ENCODE measurements around the gene BACH1. TPM values are rescaled to one million over a fixed set of nuclear protein-coding genes. Genes with fewer than 3 reads are reported as not detected.

The BACH1 gene
- total RNA-seq, 1 experiment from 2014 or later: 48.7 TPM

- DNase-seq (ENCODE audit: low spot score) (no peak), ATAC-seq (no peak)
- H3K9me3 Mint-ChIP-seq: peaks cover 7% of the 10 kb centered on the region
- peaks cover 13% of the 10 kb centered on the region for H3K36me3 Mint-ChIP-seq
- no peaks in the 10 kb centered on the region for H3K27me3 Mint-ChIP-seq (ENCODE audit: low read depth)
- no peak overlapping the region for H3K4me3 Mint-ChIP-seq
- TF ChIP-seq CTCF (IDR thresholded peaks at IDR 0.05): no peak
- TF ChIP-seq MAX (CRISPR knock-in tag; IDR thresholded peaks at IDR 0.05): no peak
- TF ChIP-seq ZNF425 (CRISPR knock-in tag; conservative IDR thresholded peaks at IDR 0.05): no peak
- TF ChIP-seq GRHL2 (CRISPR knock-in tag; IDR thresholded peaks at IDR 0.05; ENCODE audit: insufficient replicate concordance, severe bottlenecking): no peak
- TF ChIP-seq ESRRA (CRISPR knock-in tag; IDR thresholded peaks at IDR 0.05; ENCODE audit: borderline replicate concordance): no peak
- no peak for TF ChIP-seq MXD4 (CRISPR knock-in tag; IDR thresholded peaks at IDR 0.05; ENCODE audit: borderline replicate concordance)
- TF ChIP-seq ZNF263 (CRISPR knock-in tag; IDR thresholded peaks at IDR 0.05; ENCODE audit: low read depth): no peak
- no peak for TF ChIP-seq HMGA2 (CRISPR knock-in tag; IDR thresholded peaks at IDR 0.05)
- no peak for TF ChIP-seq ZNF423 (CRISPR knock-in tag; IDR thresholded peaks at IDR 0.05)
- no peak for TF ChIP-seq JAZF1 (CRISPR knock-in tag; IDR thresholded peaks at IDR 0.05)
- no peak for TF ChIP-seq ZNF121 (CRISPR knock-in tag; IDR thresholded peaks at IDR 0.05)
- no peak for TF ChIP-seq ZNF281 (CRISPR knock-in tag; IDR thresholded peaks at IDR 0.05)
- TF ChIP-seq NR1H2 (CRISPR knock-in tag; IDR thresholded peaks at IDR 0.05): no peak
- peaks cover 44% of the 10 kb centered on the region for H3K4me1 Mint-ChIP-seq
- no peak overlapping the region for H3K27ac Mint-ChIP-seq
- ChIA-PET CTCF (no interaction called here), POLR2A (no interaction called here)
Measured at GRCh38 chr21:29316806-29317205, 18.1 kb downstream of the BACH1 start.

GRCh38 chr21:29318354-29318753 lies 19.6 kb downstream of the BACH1 start:
- Mint-ChIP-seq H3K27ac (no peak overlapping the region), H3K4me1 (peaks cover 32% of the 10 kb centered on the region), H3K4me3 (no peak overlapping the region), H3K27me3 (ENCODE audit: low read depth) (no peaks in the 10 kb centered on the region), H3K9me3 (peaks cover 3% of the 10 kb centered on the region), H3K36me3 (peaks cover 13% of the 10 kb centered on the region)
- POLR2A ChIA-PET: no interaction called here
- no peak for DNase-seq (ENCODE audit: low spot score)
- CTCF ChIA-PET: no interaction called here
- ATAC-seq: no peak
- no peak for TF ChIP-seq NR2C2 (CRISPR knock-in tag; IDR thresholded peaks at IDR 0.05)
- no peak for TF ChIP-seq USF1 (CRISPR knock-in tag; IDR thresholded peaks at IDR 0.05)
- TF ChIP-seq CDX4 (CRISPR knock-in tag; IDR thresholded peaks at IDR 0.05; ENCODE audit: borderline replicate concordance): no peak

Data from WTC11 (cell line).